Ishikawa (cell line): Measurements from ENCODE around the gene KCNG1.

Source experiments
- CEBPB ChIP-seq: IDR thresholded peaks from 2 replicates; pipeline ENCODE4 v1.6.1; 2012
- CREB1 ChIP-seq: IDR thresholded peaks from 2 replicates; pipeline ENCODE4 v1.6.1; 2012; ENCODE audit warnings: low read depth
- EGR1 ChIP-seq: IDR thresholded peaks from 2 replicates; pipeline ENCODE4 v1.6.1; 2012
- EP300 ChIP-seq: IDR thresholded peaks from 2 replicates; pipeline ENCODE4 v1.6.1; 2012; ENCODE audit warnings: borderline replicate concordance
- FOXM1 ChIP-seq: IDR thresholded peaks from 2 replicates; pipeline ENCODE4 v1.6.1; 2012; ENCODE audit warnings: low read depth, borderline replicate concordance
- NFIC ChIP-seq: IDR thresholded peaks from 2 replicates; pipeline ENCODE4 v1.6.1; 2012
- RAD21 ChIP-seq: IDR thresholded peaks from 2 replicates; pipeline ENCODE4 v1.6.1; 2012; ENCODE audit warnings: low read depth
- TAF1 ChIP-seq: IDR thresholded peaks from 2 replicates; pipeline ENCODE4 v1.6.1; 2012; ENCODE audit warnings: low read depth, mild to moderate bottlenecking
- TCF12 ChIP-seq: IDR thresholded peaks from 2 replicates; pipeline ENCODE4 v1.6.1; 2012; ENCODE audit warnings: low read depth
- TEAD4 ChIP-seq: IDR thresholded peaks from 2 replicates; pipeline ENCODE4 v1.6.1; 2012
- YY1 ChIP-seq: IDR thresholded peaks from 2 replicates; pipeline ENCODE4 v1.6.1; 2012; ENCODE audit warnings: low read depth
- ZBTB7A ChIP-seq: IDR thresholded peaks from 2 replicates; pipeline ENCODE4 v1.6.1; 2012; ENCODE audit warnings: low read depth
- TF ChIP-seq, protein P1 (sequence below): IDR thresholded peaks from 2 replicates; pipeline ENCODE4 v1.6.1; 2012
- TF ChIP-seq, protein P2 (sequence below): IDR thresholded peaks from 2 replicates; pipeline ENCODE4 v1.6.1; 2012; ENCODE audit warnings: low read depth, mild to moderate bottlenecking
- TF ChIP-seq, protein P3 (sequence below): IDR thresholded peaks from 2 replicates; pipeline ENCODE4 v1.6.1; 2012

KCNG1 gene

DNA sequence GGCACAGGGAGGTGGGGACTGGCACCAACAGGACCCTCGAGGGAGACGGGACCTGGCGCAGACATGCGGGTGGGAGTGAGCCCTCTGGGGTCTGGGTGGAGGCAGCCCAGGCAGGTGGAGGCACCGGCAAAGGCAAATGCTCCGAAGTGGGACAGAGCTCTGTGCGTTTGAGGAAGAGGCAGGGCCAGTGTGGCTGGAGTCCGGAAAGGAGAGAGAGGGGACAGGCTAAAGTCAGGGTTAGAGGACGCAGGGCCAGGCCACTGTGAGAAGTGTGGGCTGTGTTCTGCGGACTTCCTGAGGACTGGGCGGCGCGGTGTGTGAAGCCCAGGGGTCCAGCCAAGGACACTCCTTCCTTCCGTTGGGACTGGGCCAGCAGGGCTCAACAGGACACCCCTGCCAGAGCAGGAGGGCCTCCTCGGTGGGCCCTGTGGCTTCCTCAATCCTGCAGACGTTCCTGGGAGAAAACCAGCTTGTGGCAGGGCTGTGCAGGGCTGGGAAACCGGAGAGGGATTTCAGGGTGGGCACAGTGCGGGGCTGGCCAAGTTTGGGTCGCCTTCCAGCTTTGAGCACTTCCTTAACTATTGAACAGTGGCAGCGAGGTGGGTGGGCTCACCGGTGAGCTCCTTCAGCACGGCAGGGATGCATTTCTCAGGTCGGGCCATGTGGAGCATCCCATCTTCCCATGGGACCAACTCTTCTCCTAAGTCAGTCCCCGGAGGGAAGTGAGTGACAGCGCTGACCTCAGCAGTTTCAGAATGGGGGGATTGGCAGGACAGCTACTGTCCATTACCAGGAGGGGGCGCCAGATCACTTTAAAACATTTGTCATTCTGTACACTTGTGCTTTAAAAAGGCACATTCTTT is 41.8 kb downstream of the KCNG1 start:
- TF ChIP-seq NFIC (no peak), TCF12 (no peak), RAD21 (peak; percentile 70), ZBTB7A (no peak), TEAD4 (no peak), CEBPB (no peak)
- TF ChIP-seq, protein P1, sequence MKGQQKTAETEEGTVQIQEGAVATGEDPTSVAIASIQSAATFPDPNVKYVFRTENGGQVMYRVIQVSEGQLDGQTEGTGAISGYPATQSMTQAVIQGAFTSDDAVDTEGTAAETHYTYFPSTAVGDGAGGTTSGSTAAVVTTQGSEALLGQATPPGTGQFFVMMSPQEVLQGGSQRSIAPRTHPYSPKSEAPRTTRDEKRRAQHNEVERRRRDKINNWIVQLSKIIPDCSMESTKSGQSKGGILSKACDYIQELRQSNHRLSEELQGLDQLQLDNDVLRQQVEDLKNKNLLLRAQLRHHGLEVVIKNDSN: no peak
- TF ChIP-seq, protein P2, sequence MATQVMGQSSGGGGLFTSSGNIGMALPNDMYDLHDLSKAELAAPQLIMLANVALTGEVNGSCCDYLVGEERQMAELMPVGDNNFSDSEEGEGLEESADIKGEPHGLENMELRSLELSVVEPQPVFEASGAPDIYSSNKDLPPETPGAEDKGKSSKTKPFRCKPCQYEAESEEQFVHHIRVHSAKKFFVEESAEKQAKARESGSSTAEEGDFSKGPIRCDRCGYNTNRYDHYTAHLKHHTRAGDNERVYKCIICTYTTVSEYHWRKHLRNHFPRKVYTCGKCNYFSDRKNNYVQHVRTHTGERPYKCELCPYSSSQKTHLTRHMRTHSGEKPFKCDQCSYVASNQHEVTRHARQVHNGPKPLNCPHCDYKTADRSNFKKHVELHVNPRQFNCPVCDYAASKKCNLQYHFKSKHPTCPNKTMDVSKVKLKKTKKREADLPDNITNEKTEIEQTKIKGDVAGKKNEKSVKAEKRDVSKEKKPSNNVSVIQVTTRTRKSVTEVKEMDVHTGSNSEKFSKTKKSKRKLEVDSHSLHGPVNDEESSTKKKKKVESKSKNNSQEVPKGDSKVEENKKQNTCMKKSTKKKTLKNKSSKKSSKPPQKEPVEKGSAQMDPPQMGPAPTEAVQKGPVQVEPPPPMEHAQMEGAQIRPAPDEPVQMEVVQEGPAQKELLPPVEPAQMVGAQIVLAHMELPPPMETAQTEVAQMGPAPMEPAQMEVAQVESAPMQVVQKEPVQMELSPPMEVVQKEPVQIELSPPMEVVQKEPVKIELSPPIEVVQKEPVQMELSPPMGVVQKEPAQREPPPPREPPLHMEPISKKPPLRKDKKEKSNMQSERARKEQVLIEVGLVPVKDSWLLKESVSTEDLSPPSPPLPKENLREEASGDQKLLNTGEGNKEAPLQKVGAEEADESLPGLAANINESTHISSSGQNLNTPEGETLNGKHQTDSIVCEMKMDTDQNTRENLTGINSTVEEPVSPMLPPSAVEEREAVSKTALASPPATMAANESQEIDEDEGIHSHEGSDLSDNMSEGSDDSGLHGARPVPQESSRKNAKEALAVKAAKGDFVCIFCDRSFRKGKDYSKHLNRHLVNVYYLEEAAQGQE: no peak

DNA sequence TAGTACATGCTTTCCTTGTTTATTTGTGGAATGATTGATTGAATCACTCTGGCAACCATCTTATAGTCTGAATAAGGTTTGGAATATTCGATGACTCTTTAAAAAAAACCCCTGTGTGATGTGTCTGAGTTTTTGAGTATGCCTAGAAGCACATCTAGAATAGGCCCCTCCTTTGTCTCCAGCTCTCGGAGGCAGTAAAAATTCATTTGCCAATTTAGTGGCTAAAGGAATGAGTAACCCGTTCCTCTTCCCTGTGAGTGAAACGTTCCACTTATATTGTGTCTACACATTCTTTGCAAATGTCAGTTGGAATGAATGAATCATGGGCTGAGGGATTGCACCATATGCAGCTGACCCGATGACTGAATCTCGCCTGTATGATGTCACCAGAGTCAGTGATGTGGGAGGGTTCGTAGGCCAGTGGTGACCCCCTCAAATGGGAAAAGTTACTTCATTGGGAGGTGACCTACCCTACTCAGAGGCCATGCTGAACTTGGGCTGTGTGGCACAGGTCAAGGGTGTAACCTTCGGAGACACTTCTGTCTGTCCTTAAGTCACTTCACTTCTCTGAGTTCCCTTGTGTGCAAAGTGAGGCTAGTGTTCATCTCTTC is 42.7 kb downstream of the KCNG1 start:
- TF ChIP-seq CEBPB: peak; percentile 76
- TF ChIP-seq TCF12: no peak
- TF ChIP-seq TEAD4: peak; percentile 45; the same call in 1 of the 2 replicates

- TF ChIP-seq CEBPB: no peak
- no peak for TF ChIP-seq RAD21
- no peak for TF ChIP-seq TCF12
- TF ChIP-seq NFIC: no peak
- TF ChIP-seq, protein P3, sequence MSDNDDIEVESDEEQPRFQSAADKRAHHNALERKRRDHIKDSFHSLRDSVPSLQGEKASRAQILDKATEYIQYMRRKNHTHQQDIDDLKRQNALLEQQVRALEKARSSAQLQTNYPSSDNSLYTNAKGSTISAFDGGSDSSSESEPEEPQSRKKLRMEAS: no peak
- TF ChIP-seq TAF1: no peak
- TF ChIP-seq, protein P1: no peak
- no peak for TF ChIP-seq FOXM1
- TF ChIP-seq, protein P2: no peak
- no peak for TF ChIP-seq EGR1
- TF ChIP-seq YY1: no peak
- TF ChIP-seq TEAD4: no peak
- no peak for TF ChIP-seq CREB1
These were observed 45.6 kb downstream of the KCNG1 start for GRCh38 chr20:50977066-50978021.

GRCh38 chr20:50975701-50976330 is 47.1 kb downstream of the KCNG1 start:
- TF ChIP-seq EGR1: no peak
- TF ChIP-seq TAF1: no peak
- TF ChIP-seq FOXM1: no peak
- no peak for TF ChIP-seq EP300
- TF ChIP-seq, protein P2: no peak
- no peak for TF ChIP-seq YY1
- TF ChIP-seq, protein P1: no peak
- TF ChIP-seq CREB1: no peak
- TF ChIP-seq TCF12: no peak
